Stomach (tissue), 4 donors: ENCODE measurements around the gene RBFOX1.

Experiments
- CTCF ChIP-seq, 7 experiments: fragments of 450-650 bp in 4 of 7; fragments of 200-600 bp in 3 of 7; sonication (generic) in 3 of 7; IDR thresholded peaks; one replicate each; pipeline ENCODE4 v1.5.1; 2016 to 2019; ENCODE audit warnings: antibody characterized with exemption in 7 of 7, control low read depth in 2 of 7, mild to moderate bottlenecking in 1 of 7
- POLR2A ChIP-seq, 4 donors: fragments of 450-650 bp; IDR thresholded peaks; one replicate each; pipeline ENCODE4 v1.6.1; 2016; ENCODE audit warnings: antibody characterized with exemption in 4 of 4, control low read depth in 2 of 4, mild to moderate bottlenecking in 1 of 4, moderate library complexity in 1 of 4

GRCh38 chr16:7612671-7613070 is 280.0 kb downstream of the RBFOX1 start:
- no peak for TF ChIP-seq CTCF (IDR thresholded peaks at IDR 0.05)
- TF ChIP-seq POLR2A (IDR thresholded peaks at IDR 0.05), result no peak
